Liver (tissue), 9 donors: ENCODE data around the gene GALNT9. TPM values are rescaled to one million over a fixed set of nuclear protein-coding genes. Genes with fewer than 3 reads are reported as not detected.

Experiments used
- DNase-seq: peaks from one replicate; pipeline ENCODE4 v3.0.0-alpha.2; 2017; ENCODE audit warnings: low spot score
- H3K27ac ChIP-seq, 2 donors: one replicate each; pipeline ENCODE4 v1.7.0; 2013; ENCODE audit warnings: inconsistent platforms in 2 of 2, low read length in 2 of 2, control low read depth in 1 of 2, low read depth in 1 of 2, mild to moderate bottlenecking in 1 of 2
- H3K27me3 ChIP-seq, 4 donors: one replicate each; pipeline versions ENCODE4 v1.6.1 to v1.7.0; 2013; ENCODE audit warnings: low read length in 3 of 4, inconsistent platforms in 1 of 4, mild to moderate bottlenecking in 1 of 4, moderate library complexity in 1 of 4; ENCODE audit not compliant: control insufficient read depth in 4 of 4, insufficient read depth in 4 of 4
- H3K36me3 ChIP-seq, 4 donors: one replicate each; pipeline versions ENCODE4 v1.6.1 to v1.7.0; 2013; ENCODE audit warnings: low read length in 3 of 4, mild to moderate bottlenecking in 3 of 4, low read depth in 1 of 4, moderate library complexity in 1 of 4; ENCODE audit not compliant: control insufficient read depth in 4 of 4, insufficient read depth in 3 of 4
- H3K4me1 ChIP-seq, 4 donors: one replicate each; pipeline versions ENCODE4 v1.6.1 to v1.7.0; 2013; ENCODE audit warnings: low read length in 3 of 4, mild to moderate bottlenecking in 3 of 4, moderate library complexity in 1 of 4; ENCODE audit not compliant: control insufficient read depth in 4 of 4, insufficient read depth in 4 of 4
- H3K4me3 ChIP-seq, 3 donors: one replicate each; pipeline versions ENCODE4 v1.6.1 to v1.7.0; 2013; ENCODE audit warnings: low read length in 3 of 3, control low read depth in 1 of 3, low read depth in 1 of 3, mild to moderate bottlenecking in 1 of 3
- H3K9ac ChIP-seq, 2 donors: one replicate each; pipeline ENCODE4 v1.7.0; 2013; ENCODE audit warnings: low read length in 2 of 2, mild to moderate bottlenecking in 2 of 2, moderate library complexity in 2 of 2, control low read depth in 1 of 2, low read depth in 1 of 2
- H3K9me3 ChIP-seq, 4 donors: one replicate each; pipeline versions ENCODE4 v1.6.1 to v1.7.0; 2013; ENCODE audit warnings: low read length in 3 of 4; ENCODE audit not compliant: control insufficient read depth in 4 of 4
- EGR1 ChIP-seq, 2 donors: IDR thresholded peaks; 2 replicates each; pipeline ENCODE4 v1.6.1; 2016 to 2018; ENCODE audit warnings: antibody characterized with exemption in 2 of 2, low read depth in 2 of 2
- FOXA1 ChIP-seq: IDR thresholded peaks from 2 replicates; pipeline ENCODE4 v1.6.1; 2016; ENCODE audit warnings: antibody characterized with exemption
- FOXA2 ChIP-seq: IDR thresholded peaks from 2 replicates; pipeline ENCODE4 v1.6.1; 2016; ENCODE audit warnings: antibody characterized with exemption
- GABPA ChIP-seq, 2 donors: IDR thresholded peaks in 1 of 2; conservative IDR thresholded peaks in 1 of 2; 2 replicates each; pipeline ENCODE4 v1.6.1; 2016; ENCODE audit warnings: antibody characterized with exemption in 2 of 2, mild to moderate bottlenecking in 1 of 2, moderate library complexity in 1 of 2
- HNF4A ChIP-seq, 2 donors: conservative IDR thresholded peaks; 2 replicates each; pipeline ENCODE4 v1.6.1; 2016; ENCODE audit warnings: antibody characterized with exemption in 2 of 2, mild to moderate bottlenecking in 2 of 2
- HNF4G ChIP-seq: IDR thresholded peaks from 2 replicates; pipeline ENCODE4 v1.6.1; 2016; ENCODE audit warnings: antibody characterized with exemption
- JUND ChIP-seq, 2 donors: IDR thresholded peaks; 2 replicates each; pipeline ENCODE4 v1.6.1; 2016; ENCODE audit warnings: antibody characterized with exemption in 2 of 2
- NR2F2 ChIP-seq: IDR thresholded peaks from 2 replicates; pipeline ENCODE4 v1.6.1; 2016; ENCODE audit warnings: antibody characterized with exemption
- RAD21 ChIP-seq, 2 donors: IDR thresholded peaks; 2 replicates each; pipeline ENCODE4 v1.6.1; 2016; ENCODE audit warnings: antibody characterized with exemption in 2 of 2, mild to moderate bottlenecking in 2 of 2
- RXRA ChIP-seq, 2 donors: IDR thresholded peaks; 2 replicates each; pipeline ENCODE4 v1.6.1; 2017 to 2018; ENCODE audit warnings: antibody characterized with exemption in 2 of 2, mild to moderate bottlenecking in 1 of 2
- SP1 ChIP-seq: IDR thresholded peaks from 2 replicates; pipeline ENCODE4 v1.6.1; 2018; ENCODE audit warnings: antibody characterized with exemption, mild to moderate bottlenecking
- TAF1 ChIP-seq: conservative IDR thresholded peaks from 2 replicates; pipeline ENCODE4 v1.6.1; 2016; ENCODE audit warnings: antibody characterized with exemption, mild to moderate bottlenecking
- YY1 ChIP-seq: IDR thresholded peaks from 2 replicates; pipeline ENCODE4 v1.6.1; 2016; ENCODE audit warnings: antibody characterized with exemption, mild to moderate bottlenecking
- WGBS: extraction: QIAGEN DNeasy Blood & Tissue Kit; methylation state at CpG from one replicate; pipeline ENCODE4 v1.1.7; 2013; 5-methylcytosine and 5-hydroxymethylcytosine counted together
- polyA plus RNA-seq, 2 donors: library from polyadenylated mRNA; stranded (reverse) in 1 of 2; unstranded in 1 of 2; fragments of 200-250 nt in 1 of 2; fragments of >200 nt in 1 of 2; fragmentation: Nextera tagmentation in 1 of 2; extraction: Ambion mirVana in 1 of 2; gene quantifications; one replicate each; pipeline versions ENCODE4 v1.2.1 to v1.2.3, GENCODE V29; 2013 to 2015
- total RNA-seq, 2 donors: library from RNA; depleted of rRNA; stranded (reverse); fragments of >200 nt; gene quantifications; one replicate each; pipeline ENCODE4 v1.2.3, GENCODE V29; 2014
- TF ChIP-seq, protein P1 (sequence below): IDR thresholded peaks from 2 replicates; pipeline ENCODE4 v1.6.1; 2016; ENCODE audit warnings: antibody characterized with exemption
- TF ChIP-seq, protein P2 (sequence below): IDR thresholded peaks from 2 replicates; pipeline ENCODE4 v1.6.1; 2016; ENCODE audit warnings: antibody characterized with exemption
- TF ChIP-seq, protein P3 (sequence below): IDR thresholded peaks from 2 replicates; pipeline ENCODE4 v1.6.1; 2016; ENCODE audit warnings: antibody characterized with exemption, mild to moderate bottlenecking
- TF ChIP-seq, protein P4 (sequence below): fragments of 150-350 bp; IDR thresholded peaks from 2 replicates; pipeline ENCODE4 v1.5.1; 2017; ENCODE audit warnings: improper control_type of control experiment, low read depth, low read length; ENCODE audit not compliant: missing input control
- TF ChIP-seq, protein P5 (sequence below): IDR thresholded peaks from 2 replicates; pipeline ENCODE4 v1.6.1; 2016; ENCODE audit warnings: antibody characterized with exemption
- donor health status: healthy.
- donor health status: healthy.
- donor health status: healthy.
- donor health status: healthy.
- donor health status: healthy.

The GALNT9 gene
- total and polyA plus RNA-seq, 4 donors = 0.05 to 0.25 (median 0.09) TPM; not detected in 1

DNA sequence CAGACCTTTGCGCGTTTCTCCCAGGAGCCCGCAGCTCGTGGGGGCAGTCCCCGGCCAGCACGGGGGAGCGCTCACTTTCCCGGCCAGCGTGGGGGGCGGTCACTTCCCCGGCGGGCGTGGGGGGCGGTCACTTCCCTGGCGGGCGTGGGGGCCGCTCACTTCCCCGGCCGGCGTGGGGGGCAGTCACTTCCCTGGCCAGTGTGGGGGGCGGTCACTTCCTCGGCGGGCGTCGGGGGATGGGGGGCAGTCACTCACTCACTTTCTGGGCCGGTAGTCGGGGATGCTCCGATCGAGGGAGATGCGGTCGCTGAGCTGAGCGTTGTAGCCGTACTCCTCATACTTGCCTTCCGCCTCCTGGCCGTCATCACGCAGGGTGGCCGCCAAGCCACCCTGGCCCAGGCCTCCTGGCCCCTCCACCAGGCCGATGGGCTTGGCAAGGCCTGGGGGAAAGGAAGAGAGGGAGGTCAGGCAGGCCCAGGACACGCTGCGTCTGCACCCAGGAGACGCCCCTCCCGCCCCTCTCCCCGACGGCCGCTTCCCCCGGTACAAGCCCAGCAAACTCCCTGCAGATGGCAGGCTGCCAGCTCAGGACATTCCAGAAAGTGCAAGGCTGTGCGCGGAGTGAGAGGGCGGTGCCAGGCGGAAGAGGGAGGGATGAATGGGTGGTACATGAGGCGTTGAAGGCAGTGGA, 43.3 kb downstream of the GALNT9 start:
- Histone ChIP-seq H3K36me3 (no peaks in the 10 kb centered on the region), H3K4me3 (no peak overlapping the region), H3K27me3 (no peaks in the 10 kb centered on the region), H3K9me3 (no peaks in the 10 kb centered on the region), H3K4me1 (no peaks in the 10 kb centered on the region), H3K9ac (no peak overlapping the region), H3K27ac (no peak overlapping the region)
- WGBS = 21% methylated on average over 51 of the region's 51 CpGs
- no peak for DNase-seq
- TF ChIP-seq EGR1 (IDR thresholded peaks at IDR 0.05; ENCODE audit: low read depth in 2 of 2) (no peak), JUND (IDR thresholded peaks at IDR 0.05) (no peak), YY1 (no peak), RAD21 (IDR thresholded peaks at IDR 0.05) (no peak), FOXA2 (no peak), RXRA (IDR thresholded peaks at IDR 0.05) (no peak), FOXA1 (no peak), SP1 (no peak), GABPA (IDR thresholded peaks at IDR 0.05 in 1 of 2, conservative IDR thresholded peaks at IDR 0.05 in 1 of 2) (no peak), NR2F2 (no peak), TAF1 (no peak), HNF4G (no peak)
- TF ChIP-seq, protein P1, sequence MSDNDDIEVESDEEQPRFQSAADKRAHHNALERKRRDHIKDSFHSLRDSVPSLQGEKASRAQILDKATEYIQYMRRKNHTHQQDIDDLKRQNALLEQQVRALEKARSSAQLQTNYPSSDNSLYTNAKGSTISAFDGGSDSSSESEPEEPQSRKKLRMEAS = no peak
- TF ChIP-seq, protein P2, sequence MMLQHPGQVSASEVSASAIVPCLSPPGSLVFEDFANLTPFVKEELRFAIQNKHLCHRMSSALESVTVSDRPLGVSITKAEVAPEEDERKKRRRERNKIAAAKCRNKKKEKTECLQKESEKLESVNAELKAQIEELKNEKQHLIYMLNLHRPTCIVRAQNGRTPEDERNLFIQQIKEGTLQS = no peak
- TF ChIP-seq, protein P3, sequence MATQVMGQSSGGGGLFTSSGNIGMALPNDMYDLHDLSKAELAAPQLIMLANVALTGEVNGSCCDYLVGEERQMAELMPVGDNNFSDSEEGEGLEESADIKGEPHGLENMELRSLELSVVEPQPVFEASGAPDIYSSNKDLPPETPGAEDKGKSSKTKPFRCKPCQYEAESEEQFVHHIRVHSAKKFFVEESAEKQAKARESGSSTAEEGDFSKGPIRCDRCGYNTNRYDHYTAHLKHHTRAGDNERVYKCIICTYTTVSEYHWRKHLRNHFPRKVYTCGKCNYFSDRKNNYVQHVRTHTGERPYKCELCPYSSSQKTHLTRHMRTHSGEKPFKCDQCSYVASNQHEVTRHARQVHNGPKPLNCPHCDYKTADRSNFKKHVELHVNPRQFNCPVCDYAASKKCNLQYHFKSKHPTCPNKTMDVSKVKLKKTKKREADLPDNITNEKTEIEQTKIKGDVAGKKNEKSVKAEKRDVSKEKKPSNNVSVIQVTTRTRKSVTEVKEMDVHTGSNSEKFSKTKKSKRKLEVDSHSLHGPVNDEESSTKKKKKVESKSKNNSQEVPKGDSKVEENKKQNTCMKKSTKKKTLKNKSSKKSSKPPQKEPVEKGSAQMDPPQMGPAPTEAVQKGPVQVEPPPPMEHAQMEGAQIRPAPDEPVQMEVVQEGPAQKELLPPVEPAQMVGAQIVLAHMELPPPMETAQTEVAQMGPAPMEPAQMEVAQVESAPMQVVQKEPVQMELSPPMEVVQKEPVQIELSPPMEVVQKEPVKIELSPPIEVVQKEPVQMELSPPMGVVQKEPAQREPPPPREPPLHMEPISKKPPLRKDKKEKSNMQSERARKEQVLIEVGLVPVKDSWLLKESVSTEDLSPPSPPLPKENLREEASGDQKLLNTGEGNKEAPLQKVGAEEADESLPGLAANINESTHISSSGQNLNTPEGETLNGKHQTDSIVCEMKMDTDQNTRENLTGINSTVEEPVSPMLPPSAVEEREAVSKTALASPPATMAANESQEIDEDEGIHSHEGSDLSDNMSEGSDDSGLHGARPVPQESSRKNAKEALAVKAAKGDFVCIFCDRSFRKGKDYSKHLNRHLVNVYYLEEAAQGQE = no peak
- TF ChIP-seq, protein P4, sequence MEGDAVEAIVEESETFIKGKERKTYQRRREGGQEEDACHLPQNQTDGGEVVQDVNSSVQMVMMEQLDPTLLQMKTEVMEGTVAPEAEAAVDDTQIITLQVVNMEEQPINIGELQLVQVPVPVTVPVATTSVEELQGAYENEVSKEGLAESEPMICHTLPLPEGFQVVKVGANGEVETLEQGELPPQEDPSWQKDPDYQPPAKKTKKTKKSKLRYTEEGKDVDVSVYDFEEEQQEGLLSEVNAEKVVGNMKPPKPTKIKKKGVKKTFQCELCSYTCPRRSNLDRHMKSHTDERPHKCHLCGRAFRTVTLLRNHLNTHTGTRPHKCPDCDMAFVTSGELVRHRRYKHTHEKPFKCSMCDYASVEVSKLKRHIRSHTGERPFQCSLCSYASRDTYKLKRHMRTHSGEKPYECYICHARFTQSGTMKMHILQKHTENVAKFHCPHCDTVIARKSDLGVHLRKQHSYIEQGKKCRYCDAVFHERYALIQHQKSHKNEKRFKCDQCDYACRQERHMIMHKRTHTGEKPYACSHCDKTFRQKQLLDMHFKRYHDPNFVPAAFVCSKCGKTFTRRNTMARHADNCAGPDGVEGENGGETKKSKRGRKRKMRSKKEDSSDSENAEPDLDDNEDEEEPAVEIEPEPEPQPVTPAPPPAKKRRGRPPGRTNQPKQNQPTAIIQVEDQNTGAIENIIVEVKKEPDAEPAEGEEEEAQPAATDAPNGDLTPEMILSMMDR = no peak

DNA sequence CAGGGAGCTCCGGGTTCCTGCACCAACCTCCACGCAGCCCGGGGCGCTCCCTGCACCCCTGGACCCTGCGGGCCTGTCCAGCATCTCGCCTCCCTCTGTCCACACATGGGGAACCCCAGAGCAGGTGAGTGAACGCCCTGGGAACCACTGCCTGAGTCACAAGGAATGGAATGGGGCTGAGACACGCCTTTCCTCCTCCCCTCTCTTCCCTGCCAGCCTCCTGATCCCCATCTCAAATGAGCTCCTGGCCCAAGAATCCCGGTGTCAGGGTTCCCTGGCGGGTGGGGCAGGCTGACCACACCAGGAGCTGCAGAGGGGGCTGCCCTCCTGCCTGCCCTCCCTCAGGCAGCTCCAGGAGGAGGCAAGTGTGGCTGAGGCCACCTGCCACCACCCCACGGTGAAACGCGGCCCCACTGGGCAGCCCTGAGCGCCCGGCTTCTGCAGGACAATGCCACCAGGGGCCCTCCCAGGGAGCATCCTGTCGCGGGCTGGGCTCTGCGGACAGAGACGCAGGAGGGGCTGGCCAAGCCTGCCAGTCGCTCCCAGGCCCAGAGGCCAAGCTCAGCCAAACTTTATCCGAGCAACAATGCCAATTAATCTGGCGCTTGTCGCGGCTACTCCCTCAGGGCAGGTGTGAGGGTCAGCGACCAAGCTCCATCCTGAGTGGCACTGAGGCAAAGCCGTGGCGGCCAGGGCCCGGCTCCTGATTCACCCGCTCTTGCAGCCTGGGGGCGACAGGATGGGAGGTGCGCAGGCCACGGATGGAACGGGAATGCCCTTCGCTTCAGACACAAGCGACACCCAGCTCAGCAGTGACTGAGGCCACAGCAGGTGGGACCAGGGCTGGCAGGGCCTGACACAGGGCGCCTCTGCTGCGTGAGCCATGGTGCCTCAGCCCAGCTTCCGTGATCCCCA, 44.3 kb downstream of the GALNT9 start:
- WGBS = 61% methylated on average over 38 of the region's 38 CpGs
- TF ChIP-seq, protein P5, sequence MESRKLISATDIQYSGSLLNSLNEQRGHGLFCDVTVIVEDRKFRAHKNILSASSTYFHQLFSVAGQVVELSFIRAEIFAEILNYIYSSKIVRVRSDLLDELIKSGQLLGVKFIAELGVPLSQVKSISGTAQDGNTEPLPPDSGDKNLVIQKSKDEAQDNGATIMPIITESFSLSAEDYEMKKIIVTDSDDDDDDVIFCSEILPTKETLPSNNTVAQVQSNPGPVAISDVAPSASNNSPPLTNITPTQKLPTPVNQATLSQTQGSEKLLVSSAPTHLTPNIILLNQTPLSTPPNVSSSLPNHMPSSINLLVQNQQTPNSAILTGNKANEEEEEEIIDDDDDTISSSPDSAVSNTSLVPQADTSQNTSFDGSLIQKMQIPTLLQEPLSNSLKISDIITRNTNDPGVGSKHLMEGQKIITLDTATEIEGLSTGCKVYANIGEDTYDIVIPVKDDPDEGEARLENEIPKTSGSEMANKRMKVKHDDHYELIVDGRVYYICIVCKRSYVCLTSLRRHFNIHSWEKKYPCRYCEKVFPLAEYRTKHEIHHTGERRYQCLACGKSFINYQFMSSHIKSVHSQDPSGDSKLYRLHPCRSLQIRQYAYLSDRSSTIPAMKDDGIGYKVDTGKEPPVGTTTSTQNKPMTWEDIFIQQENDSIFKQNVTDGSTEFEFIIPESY = no peak
- TF ChIP-seq, protein P2 = no peak
- TF ChIP-seq FOXA2 = no peak
- TF ChIP-seq SP1 = no peak
- no peak for TF ChIP-seq HNF4A (conservative IDR thresholded peaks at IDR 0.05)
- TF ChIP-seq NR2F2 = no peak
- TF ChIP-seq TAF1 = no peak
- TF ChIP-seq FOXA1 = no peak
- TF ChIP-seq, protein P1 = no peak
- TF ChIP-seq RXRA (IDR thresholded peaks at IDR 0.05) = no peak
- TF ChIP-seq HNF4G = no peak
- no peak for TF ChIP-seq JUND (IDR thresholded peaks at IDR 0.05)
- no peak for TF ChIP-seq RAD21 (IDR thresholded peaks at IDR 0.05)

More for the DNA sequence above, 44.3 kb downstream of the GALNT9 start:
- Histone ChIP-seq H3K27ac (no peak overlapping the region), H3K27me3 (no peaks in the 10 kb centered on the region), H3K4me1 (no peaks in the 10 kb centered on the region), H3K4me3 (no peak overlapping the region), H3K9me3 (no peaks in the 10 kb centered on the region), H3K36me3 (no peaks in the 10 kb centered on the region), H3K9ac (no peak overlapping the region)
- DNase-seq = no peak
